A673 (cell line): ENCODE data around the gene ZNF513. TPM values are rescaled to one million over a fixed set of nuclear protein-coding genes. Genes with fewer than 3 reads are reported as not detected.

Experiments used
- BruUV-seq: library from RNA; stranded (reverse); fragments of 400-500 nt; replicated peaks from 2 replicates; lab custom pipeline; 2021; lab: Mats Ljungman, UMichigan
- CTCF ChIA-PET: fragments of 300-600 bp; sonication (Branson Sonifier 250); formaldehyde crosslinking; loops from one replicate; lab custom pipeline; 2022; ENCODE audit warnings: antibody characterized with exemption; lab: Charles Lee
- POLR2A ChIA-PET: fragments of 300-600 bp; sonication (Branson Sonifier 250); formaldehyde crosslinking; loops from one replicate; lab custom pipeline; 2022; ENCODE audit warnings: antibody characterized with exemption; ENCODE audit not compliant: low non-redundant PET; lab: Charles Lee
- DNase-seq: peaks from one replicate; pipeline ENCODE4 v3.0.0-alpha.2; 2015; ENCODE audit warnings: low spot score
- H3K27ac ChIP-seq: fragments of 200-600 bp; sonication (generic); 2 replicates; pipeline ENCODE4 v1.5.1; 2016; ENCODE audit warnings: mixed run types, low read depth, mild to moderate bottlenecking, mixed read lengths, antibody characterized with exemption, low read length; ENCODE audit not compliant: poor library complexity, severe bottlenecking
- H3K27me3 ChIP-seq: fragments of 200-600 bp; sonication (generic); replicated peaks from 2 replicates; pipeline ENCODE4 v1.6.1; 2017; ENCODE audit warnings: mixed run types, low read depth, mild to moderate bottlenecking, mixed read lengths, antibody characterized with exemption, low read length; ENCODE audit not compliant: insufficient read depth, poor library complexity
- H3K36me3 ChIP-seq: fragments of 200-600 bp; sonication (generic); 2 replicates; pipeline ENCODE4 v1.6.1; 2016; ENCODE audit warnings: mixed run types, mild to moderate bottlenecking, mixed read lengths, antibody characterized with exemption, low read length; ENCODE audit not compliant: insufficient read depth, poor library complexity, severe bottlenecking
- H3K4me1 ChIP-seq: fragments of 200-600 bp; sonication (generic); 2 replicates; pipeline ENCODE4 v1.6.1; 2017; ENCODE audit warnings: mixed run types, mild to moderate bottlenecking, mixed read lengths, antibody characterized with exemption, low read length; ENCODE audit not compliant: insufficient read depth, poor library complexity, severe bottlenecking
- H3K4me3 ChIP-seq: fragments of 200-600 bp; sonication (generic); 2 replicates; pipeline ENCODE4 v1.5.1; 2016; ENCODE audit warnings: low read depth, mixed run types, mild to moderate bottlenecking, mixed read lengths, low read length; ENCODE audit not compliant: poor library complexity, severe bottlenecking
- H3K9me3 ChIP-seq: fragments of 200-600 bp; sonication (generic); 2 replicates; pipeline ENCODE4 v1.6.1; 2016; ENCODE audit warnings: mixed run types, low read depth, mild to moderate bottlenecking, mixed read lengths, antibody characterized with exemption, low read length; ENCODE audit not compliant: poor library complexity, severe bottlenecking
- CTCF ChIP-seq: fragments of 300-800, 200-600 bp; sonication (generic); conservative IDR thresholded peaks from 2 replicates; pipeline ENCODE4 v1.5.1; 2017; ENCODE audit warnings: low read depth, mild to moderate bottlenecking, antibody characterized with exemption, low read length, moderate library complexity, mixed read lengths
- EZH2 ChIP-seq: fragments of 200-600 bp; sonication (generic); IDR thresholded peaks from 2 replicates; pipeline ENCODE4 v1.6.1; 2017; ENCODE audit warnings: borderline replicate concordance, low read depth, mild to moderate bottlenecking, mixed read lengths, antibody characterized with exemption, low read length; ENCODE audit not compliant: poor library complexity, severe bottlenecking
- intact Hi-C: fragments of 100-400 bp; cut with micrococcal nuclease; formaldehyde crosslinking; loops from one replicate; pipeline ENCODE4 v1.10.0; 2022; ENCODE audit not compliant: unreplicated experiment
- total RNA-seq: library from RNA; stranded (reverse); gene quantifications from 2 replicates; pipeline ENCODE4 v1.2.3, GENCODE V29; 2021

Gene ZNF513
- total RNA-seq, 1 experiment from 2014 or later = 21.3 TPM

- CTCF ChIA-PET = no interaction called here
- TF ChIP-seq EZH2 = no peak
- H3K4me3 ChIP-seq = peak overlapping the region; percentile 74
- H3K9me3 ChIP-seq = no peaks in the 10 kb centered on the region
- no peak for DNase-seq
- no TSS peak for BruUV-seq
- peaks cover 75% of the 10 kb centered on the region for H3K36me3 ChIP-seq
- no peaks in the 10 kb centered on the region for H3K27me3 ChIP-seq
- H3K27ac ChIP-seq = peak overlapping the region; percentile 89
- POLR2A ChIA-PET = no interaction called here
- intact Hi-C loops = no loop called here
- H3K4me1 ChIP-seq = peaks cover 15% of the 10 kb centered on the region
Measured at GRCh38 chr2:27378809-27379290, 1.7 kb downstream of the ZNF513 start.

GRCh38 chr2:27378096-27378808, 2.3 kb downstream of the ZNF513 start:
- DNase-seq = peak; percentile 33
- Histone ChIP-seq H3K4me3 (no peak overlapping the region), H3K27me3 (no peaks in the 10 kb centered on the region), H3K4me1 (peaks cover 15% of the 10 kb centered on the region), H3K36me3 (peaks cover 75% of the 10 kb centered on the region), H3K27ac (peak overlapping the region; percentile 89), H3K9me3 (no peaks in the 10 kb centered on the region)
- CTCF ChIA-PET = no interaction called here
- no TSS peak for BruUV-seq
- TF ChIP-seq CTCF (peak; percentile 42; the same call in 1 of the 2 replicates), EZH2 (no peak)
- intact Hi-C loops = no loop called here
- POLR2A ChIA-PET = no interaction called here

GRCh38 chr2:27377618-27378095, 2.9 kb downstream of the ZNF513 start:
- intact Hi-C loops = no loop called here
- Histone ChIP-seq H3K4me1 (peaks cover 15% of the 10 kb centered on the region), H3K4me3 (no peak overlapping the region), H3K9me3 (no peaks in the 10 kb centered on the region), H3K27ac (peak overlapping the region; percentile 14), H3K36me3 (peaks cover 81% of the 10 kb centered on the region), H3K27me3 (no peaks in the 10 kb centered on the region)
- ChIA-PET CTCF (no interaction called here), POLR2A (no interaction called here)
- DNase-seq = no peak
- BruUV-seq = no TSS peak
- no peak for TF ChIP-seq CTCF
- TF ChIP-seq EZH2 = no peak
